Mammary epithelial cell (primary cell): ENCODE measurements around the gene NLRC5.

Experiments
- CTCF ChIP-seq, 2 donors: IDR thresholded peaks in 1 of 2; conservative IDR thresholded peaks in 1 of 2; 2 replicates each; pipeline ENCODE4 v1.5.1; 2011 to 2012; ENCODE audit warnings: inconsistent platforms in 2 of 2, low read length in 2 of 2, mild to moderate bottlenecking in 2 of 2, control low read depth in 1 of 2, low read depth in 1 of 2; ENCODE audit not compliant: insufficient read depth in 1 of 2; ENCODE audit errors: extremely low read depth in 1 of 2
- EZH2 ChIP-seq: IDR thresholded peaks from 2 replicates; pipeline ENCODE4 v1.6.1; 2012; ENCODE audit warnings: low read length, inconsistent platforms, borderline replicate concordance

DNA sequence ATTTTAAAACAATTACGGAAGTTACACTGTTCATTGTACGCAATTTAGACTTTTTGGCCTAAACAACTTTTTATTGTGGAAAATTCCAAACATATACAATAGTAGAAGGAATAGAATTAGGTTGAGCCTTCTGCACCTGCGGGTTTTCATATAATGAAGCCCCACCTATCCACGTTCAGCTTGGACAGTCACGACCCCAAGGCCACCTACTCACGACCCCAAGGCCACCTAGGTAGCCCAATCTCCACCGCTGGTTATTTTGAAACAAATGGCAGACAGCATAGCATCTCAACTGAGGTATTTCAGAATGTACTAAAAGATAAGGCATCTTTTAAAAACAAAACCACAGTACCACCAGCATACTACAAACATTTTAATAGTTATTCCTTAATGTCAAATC, 631 bp downstream of the NLRC5 start:
- TF ChIP-seq CTCF (conservative IDR thresholded peaks at IDR 0.05 in 1 of 2, IDR thresholded peaks at IDR 0.05 in 1 of 2; ENCODE audit: extremely low read depth in 1 of 2, insufficient read depth in 1 of 2, low read depth in 1 of 2, low read length in 2 of 2), result no peak
- no peak for TF ChIP-seq EZH2
